H1 (cell line): ENCODE results near the gene AP3M1. TPM values are rescaled to one million over a fixed set of nuclear protein-coding genes. Genes with fewer than 3 reads are reported as not detected.
A peak's percentile ranks its signal among the peaks of the same experiment; 100 is the strongest.

ENCODE experiments used
- ASH2L ChIP-seq: fragments of 200-600, 300-600 bp; sonication (generic); IDR thresholded peaks from one replicate; pipeline ENCODE4 v1.7.1; 2017; ENCODE audit warnings: low read length
- GABPA ChIP-seq: IDR thresholded peaks from 2 replicates; pipeline ENCODE4 v1.6.1; 2011; ENCODE audit warnings: mild to moderate bottlenecking, low read length, moderate library complexity, borderline replicate concordance; ENCODE audit not compliant: insufficient read depth
- RBBP5 ChIP-seq: IDR thresholded peaks from 2 replicates; pipeline ENCODE4 v1.7.1; 2012; ENCODE audit warnings: low read depth, mild to moderate bottlenecking, inconsistent platforms, low read length, moderate library complexity, borderline replicate concordance
- polyA plus RNA-seq, 7 experiments: library from polyadenylated mRNA; depleted of rRNA in 3 of 7; stranded (reverse) in 5 of 7; unstranded in 2 of 7; fragments of >200 nt in 5 of 7; fragments of 200-250 nt in 2 of 7; gene quantifications; 1 replicate in 5 of 7; 2 replicates in 1 of 7; 4 replicates in 1 of 7; pipeline versions ENCODE4 v1.2.1 to v1.2.3, GENCODE V29; 2011 to 2013; ENCODE audit warnings: missing spikeins in 2 of 7, mixed read lengths in 2 of 7
- total RNA-seq: library from RNA; stranded (reverse); fragmentation: NEBNext Ultra II Directional; extraction: Animal tissue kit (Norgen Biotek cat#: 25700); gene quantifications from 2 replicates; pipeline ENCODE4 v1.2.1, GENCODE V29; 2021

The AP3M1 gene
- total and polyA plus RNA-seq, 2 of the 8 experiments (the other 6 are each of a cell fraction or from before 2014, with no cell fraction given) = 23.9 to 38.9 TPM

DNA sequence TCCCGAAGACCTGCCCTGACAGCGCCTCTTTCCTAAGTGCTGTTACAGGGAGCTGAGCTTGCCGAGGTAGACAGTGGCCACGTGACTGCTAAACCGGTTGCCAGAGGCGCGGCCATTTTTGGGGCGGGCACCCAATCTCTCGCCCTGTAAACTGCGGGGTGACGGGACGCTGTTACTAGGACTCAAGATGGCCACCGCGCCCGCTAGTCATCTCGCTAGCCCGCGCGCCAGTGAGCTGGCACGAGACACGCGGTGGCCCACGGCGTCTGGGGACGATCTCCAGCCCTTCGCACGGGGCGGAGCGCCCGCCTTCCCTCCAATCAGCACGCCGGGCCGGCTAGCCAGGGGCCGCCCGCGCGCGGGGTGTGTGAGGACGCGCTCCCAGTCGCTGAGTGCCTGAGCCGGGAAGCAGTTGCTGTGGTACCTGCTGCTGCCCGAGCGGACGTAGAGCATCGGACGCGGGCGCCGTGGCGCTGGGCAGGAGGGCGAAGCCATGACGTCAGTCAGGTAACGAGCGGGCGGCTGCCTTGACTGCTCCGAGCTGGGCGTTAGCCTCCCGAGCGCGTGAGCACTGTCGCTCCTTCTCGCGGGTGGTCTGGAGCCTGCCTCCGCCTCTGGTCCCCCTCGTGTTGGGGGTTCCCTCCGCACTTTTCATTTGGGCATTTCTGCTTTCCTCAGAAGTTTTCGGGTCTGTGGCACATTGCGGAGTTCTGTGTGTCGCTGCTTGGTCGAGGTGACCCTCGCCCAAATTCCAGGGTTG is 25.9 kb upstream of the AP3M1 start (continued):
- TF ChIP-seq GABPA = no peak
- peak; percentile 94 for TF ChIP-seq ASH2L
- peak; percentile 86 for TF ChIP-seq RBBP5
